ENCODE data around the gene ERG.

The ERG gene

DNA sequence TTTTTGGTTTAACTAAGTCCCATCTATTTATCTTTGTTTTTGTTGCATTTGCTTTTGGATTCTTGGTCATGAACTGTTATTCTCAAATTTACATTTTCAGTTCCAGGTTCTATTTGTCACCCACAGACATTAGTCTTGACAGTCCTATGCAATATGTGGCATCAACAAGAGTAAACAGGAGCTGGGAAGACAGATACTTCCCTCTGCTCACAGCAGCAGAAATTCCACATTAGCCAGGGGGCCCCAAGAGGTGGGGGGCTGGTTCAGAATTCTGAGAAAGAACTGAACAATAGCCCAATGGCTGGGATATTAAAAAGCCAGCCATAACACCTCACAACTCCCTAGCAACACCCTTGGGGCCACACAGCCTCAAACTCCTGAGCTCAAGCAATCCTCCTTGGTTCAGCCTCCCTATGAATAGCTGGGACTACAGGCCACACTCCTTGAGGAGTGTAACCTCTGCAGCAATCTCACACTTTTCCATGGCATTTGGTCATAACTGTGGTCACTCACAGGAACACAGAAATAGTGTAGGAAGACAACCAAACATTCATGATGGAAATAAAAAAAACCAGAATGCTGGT is 67.8 kb downstream of the ERG start:
- DNase-seq = no peak

DNA sequence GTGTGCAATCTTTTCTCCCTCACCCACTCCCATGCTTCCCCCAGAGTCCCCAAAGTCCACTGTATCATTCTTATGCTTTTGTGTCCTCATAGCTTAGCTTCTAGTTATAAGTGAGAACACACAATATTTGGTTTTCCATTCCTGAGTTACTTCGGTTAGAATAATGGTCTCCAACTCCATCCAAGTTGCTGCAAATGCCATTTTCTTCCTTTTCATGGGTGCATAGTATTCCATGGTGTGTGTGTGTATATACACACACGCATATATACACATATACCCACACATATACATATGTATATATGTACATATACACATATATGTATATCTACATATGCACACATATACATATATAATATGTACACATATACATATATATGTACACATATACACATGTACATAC is 69.3 kb downstream of the ERG start:
- no peak for DNase-seq

- no peak for DNase-seq
These were observed 70.1 kb downstream of the ERG start for GRCh38 chr21:38428211-38428610.

- DNase-seq = peak; percentile 92
These were observed 73.8 kb downstream of the ERG start for GRCh38 chr21:38424305-38425019.

GRCh38 chr21:38422082-38422481 is 76.2 kb downstream of the ERG start:
- DNase-seq = peak; percentile 47

DNA sequence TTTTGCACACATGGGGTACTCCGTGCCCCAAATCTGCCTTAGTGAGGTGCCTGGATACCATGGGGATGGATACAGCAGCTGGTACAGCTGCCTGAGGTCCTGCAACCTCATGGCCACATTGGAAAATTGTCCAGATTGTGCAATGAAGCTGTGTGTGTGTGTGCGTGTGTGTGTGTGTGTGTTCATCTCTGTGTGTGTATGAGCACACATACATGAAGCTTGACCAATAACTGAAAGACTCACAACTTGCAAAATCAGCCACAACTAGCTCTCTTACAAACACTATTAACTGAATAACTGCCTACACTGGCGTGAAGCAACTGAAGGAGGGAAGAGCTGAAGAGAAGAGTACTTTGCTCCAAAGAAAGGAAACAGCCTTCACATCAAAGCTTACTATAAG is 78.1 kb downstream of the ERG start:
- no peak for DNase-seq

GRCh38 chr21:38417726-38418125 is 80.6 kb downstream of the ERG start:
- no peak for DNase-seq

DNA sequence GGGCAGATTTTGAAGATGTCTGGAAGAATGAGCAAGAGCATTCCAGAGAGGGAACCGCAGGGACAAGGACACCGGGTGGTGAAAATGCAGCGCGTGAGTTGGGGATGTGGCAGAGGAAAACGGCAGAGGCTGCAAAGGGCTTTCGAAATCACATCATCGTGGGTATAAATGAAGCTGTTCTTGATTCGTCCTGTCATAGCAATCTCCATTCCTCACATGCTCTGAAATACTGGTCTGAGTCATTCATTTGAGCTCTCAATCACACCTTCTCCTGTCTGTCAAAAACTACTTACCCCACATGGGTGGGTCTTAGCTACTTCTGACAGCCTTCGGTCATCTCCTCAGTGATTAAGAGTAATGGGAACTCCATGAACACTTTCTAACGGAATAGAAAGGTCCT is 81.5 kb downstream of the ERG start:
- no peak for DNase-seq

DNA sequence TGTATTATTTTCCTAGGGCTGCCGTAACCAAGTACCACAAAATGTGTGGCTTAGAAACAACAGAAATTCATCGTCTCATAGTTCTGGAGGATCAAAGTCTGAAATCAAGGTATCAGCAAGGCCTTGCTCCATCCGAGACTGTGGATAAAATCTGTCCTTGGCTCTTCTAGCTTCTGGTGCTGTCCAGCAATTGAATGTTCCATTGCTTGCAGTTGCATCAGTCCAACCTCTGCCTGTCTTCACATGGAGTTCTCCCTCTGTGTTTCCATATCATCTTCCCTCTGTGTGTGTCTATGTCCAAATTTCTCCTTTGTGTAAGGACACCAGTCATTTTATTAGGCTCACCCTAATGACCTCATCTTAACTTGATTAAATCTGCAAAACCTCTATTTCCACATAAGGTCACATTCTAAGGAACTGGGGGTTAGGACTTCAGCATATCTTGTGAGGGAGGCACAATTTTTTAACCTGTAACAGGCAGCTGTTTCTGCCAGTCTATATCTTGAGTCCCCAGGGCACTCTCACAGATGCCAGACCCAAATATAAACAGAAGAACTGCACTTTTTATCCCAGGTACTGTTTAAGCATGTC is 84.2 kb downstream of the ERG start:
- no peak for DNase-seq

DNA sequence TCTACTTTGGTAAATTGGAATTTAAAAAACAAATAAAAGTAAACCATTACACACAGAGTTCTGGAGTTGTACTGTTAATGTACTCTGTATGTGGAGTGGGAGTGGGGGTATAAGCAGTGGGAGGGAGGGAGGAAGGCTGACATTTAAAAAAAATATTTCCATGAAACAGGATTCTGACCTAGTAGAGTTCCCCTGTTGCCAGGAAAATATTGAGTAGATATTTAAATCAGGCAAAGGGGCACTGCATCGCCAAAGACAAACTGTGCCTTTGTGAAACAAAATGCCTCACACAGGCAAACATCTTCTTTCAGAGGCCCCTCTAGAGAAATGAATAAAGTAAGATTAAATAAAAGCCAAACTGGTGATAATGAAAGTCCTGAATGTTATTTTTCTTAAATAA is 87.8 kb downstream of the ERG start:
- DNase-seq = no peak

GRCh38 chr21:38409907-38410306 is 88.4 kb downstream of the ERG start:
- no peak for DNase-seq

DNA sequence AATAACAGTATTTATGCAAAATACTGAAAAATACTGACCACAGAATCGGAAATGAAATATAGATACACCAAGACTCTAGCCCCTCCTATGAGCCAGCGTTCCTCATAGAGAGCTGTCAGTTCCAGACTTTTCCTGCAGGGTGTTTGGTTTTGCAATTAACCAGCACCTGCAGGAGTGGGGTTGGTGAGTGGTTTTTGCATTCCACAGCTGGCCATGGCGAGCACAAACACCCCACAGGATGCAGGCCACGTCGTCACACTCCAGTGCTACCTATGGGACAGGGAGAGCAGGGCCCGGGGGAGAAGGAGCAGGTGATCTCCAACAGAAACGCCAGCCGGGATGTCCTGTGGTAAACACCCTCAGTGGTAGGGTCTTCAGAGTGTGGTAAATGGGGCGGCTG is 94.1 kb downstream of the ERG start:
- DNase-seq = no peak

- DNase-seq = no peak
These were observed 95.5 kb downstream of the ERG start for GRCh38 chr21:38402795-38403194.

DNA sequence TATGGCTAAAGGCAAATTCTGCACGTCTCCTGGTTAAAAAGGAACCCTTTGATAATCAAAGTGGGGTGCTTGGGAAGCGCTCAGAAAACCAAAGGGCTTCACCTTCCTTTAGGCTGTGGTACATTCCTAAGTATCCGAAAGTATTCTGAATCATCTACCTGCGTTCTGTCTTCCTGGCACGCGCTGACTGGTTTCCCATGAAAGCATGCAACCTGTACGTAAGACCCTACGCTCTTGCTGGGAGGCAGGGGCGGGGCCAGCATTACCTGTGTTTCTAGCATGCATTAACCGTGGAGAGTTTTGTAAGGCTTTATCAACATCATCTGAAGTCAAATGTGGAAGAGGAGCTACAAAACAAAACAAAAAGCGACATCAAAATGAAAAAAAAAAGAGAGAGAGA is 96.0 kb downstream of the ERG start:
- no peak for DNase-seq

GRCh38 chr21:38401191-38401926 is 96.9 kb downstream of the ERG start:
- no peak for DNase-seq

DNA sequence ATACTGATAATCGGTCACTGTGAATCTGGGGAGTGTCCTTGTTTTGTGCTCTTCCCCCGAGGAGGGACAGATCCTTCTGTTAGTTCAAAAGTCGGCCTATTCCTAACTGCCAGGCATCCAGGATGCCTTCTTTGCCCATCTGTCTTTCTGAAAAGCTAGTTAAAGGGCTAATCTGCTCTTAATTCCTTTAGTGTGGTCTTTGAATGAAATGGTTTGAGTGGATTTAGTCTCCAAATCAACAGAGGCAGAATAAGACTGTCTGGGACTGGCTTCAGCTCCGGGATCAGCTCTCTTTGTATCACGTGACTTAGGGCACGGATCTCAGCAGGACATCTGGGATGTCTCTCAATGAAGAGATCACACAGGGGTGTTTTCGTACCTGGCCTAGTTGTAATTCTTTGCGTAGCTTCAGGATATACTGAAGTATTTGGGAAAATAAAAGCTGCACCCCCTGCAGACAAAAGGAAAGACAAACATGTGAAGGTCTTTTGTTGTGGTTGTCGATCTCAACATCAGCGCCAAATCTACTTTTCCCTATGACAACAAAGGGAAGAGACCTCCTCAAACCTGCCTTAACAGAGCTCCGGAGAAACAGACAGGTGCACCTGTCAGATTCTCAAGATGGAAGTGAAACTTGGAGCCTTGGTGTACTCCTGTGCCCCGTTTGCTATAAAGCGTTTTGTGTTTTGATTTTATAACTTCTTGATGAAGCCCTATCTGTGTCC is 97.9 kb downstream of the ERG start:
- DNase-seq = peak; percentile 90

DNA sequence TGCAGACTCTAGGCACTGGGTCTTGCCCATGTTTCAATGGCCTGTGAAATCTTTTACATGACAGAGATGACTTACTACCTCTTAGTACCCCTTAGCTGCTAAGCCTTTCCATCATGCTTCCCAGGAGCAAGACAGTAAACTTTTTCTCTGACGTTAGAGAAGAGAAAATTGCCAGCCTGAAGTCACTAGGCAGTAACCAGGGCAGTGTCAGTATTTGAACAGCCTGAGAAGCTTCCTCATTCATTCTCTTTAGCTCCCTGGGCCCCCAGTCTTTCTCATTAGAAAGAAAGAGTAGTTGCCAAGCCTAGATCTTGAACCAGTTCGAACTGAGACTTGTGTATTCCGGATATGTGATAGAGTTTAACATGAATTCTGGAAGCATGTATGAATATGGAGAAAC is 99.2 kb downstream of the ERG start:
- DNase-seq = no peak

DNA sequence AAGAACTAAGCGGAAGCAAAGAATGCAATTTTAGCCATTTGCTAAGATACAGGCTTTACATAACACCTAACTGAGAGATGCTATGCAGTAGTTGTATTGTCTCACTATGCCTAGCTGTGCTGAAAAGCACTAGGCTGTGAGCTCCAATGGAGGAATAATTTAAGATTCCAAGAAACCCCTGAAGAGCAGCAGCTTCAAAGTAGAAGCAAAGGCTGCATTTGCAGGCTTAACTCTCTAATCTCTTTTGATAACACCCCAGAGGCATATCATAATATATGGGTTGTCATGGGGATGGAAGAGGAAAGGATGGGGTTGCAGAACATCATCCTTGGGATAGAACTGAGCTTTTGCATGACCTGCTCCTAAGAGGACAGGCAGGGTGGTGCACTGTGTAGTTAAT is 102.0 kb downstream of the ERG start:
- DNase-seq = no peak

GRCh38 chr21:38395581-38395980 is 102.7 kb downstream of the ERG start:
- DNase-seq = no peak

GRCh38 chr21:38392661-38393060 is 105.6 kb downstream of the ERG start:
- no peak for DNase-seq

GRCh38 chr21:38389896-38390295 is 108.4 kb downstream of the ERG start:
- DNase-seq = no peak

GRCh38 chr21:38389354-38389676 is 109.0 kb downstream of the ERG start:
- no peak for DNase-seq

- DNase-seq = no peak
These were observed 109.5 kb downstream of the ERG start for GRCh38 chr21:38388647-38389353.
